ENCODE measurements around the gene FMN2.

- TF ChIP-seq EZH2 (IDR thresholded peaks at IDR 0.05; ENCODE audit: borderline replicate concordance, low read length) (no peak), CTCF (conservative IDR thresholded peaks at IDR 0.05 in 1 of 2, IDR thresholded peaks at IDR 0.05 in 1 of 2; ENCODE audit: extremely low read depth in 1 of 2, insufficient read depth in 1 of 2, low read depth in 1 of 2, low read length in 2 of 2) (no peak)
Observed at GRCh38 chr1:240237305-240237721, 145.6 kb downstream of the FMN2 start.
